ENCODE data around the gene PLEKHG5.

PLEKHG5 gene

DNA sequence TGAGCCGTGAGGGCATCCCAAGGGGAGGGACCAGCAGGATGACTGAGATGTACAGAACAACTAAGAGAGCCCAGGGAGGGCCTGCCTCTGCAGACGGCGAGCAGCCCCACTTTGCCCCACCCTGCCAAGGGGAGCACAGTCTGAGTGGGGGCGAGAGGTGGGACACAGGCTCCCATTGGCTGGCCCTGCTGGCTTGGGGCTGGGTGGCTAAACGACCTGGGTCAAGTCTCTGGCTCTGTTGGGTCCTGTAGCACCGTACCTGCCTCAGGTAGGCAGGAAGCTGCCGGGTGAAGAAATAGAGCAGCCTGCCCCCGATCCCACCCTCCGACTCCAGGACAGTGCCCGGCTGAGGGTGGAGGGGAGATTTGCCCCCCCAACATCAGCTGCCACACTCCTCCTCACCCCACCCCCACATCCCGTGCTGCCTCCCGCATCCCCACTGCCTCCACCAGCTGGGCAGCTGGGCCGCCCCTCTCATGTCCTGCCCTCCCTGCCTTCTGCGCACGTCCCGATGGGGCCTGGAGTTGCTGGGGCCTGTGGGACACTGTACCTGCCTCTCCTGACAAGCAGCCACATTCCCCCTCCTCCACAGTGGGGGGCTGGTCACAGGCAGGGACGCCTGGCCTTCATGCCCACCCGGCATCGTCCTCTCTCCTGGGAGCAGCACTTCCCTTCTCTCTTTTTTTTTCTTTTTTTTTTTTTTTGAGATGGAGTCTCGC is 12.6 kb upstream of the PLEKHG5 start:
- no peak overlapping the region for H3K4me3 ChIP-seq
- H3K27me3 ChIP-seq = peaks cover 0 to 15% of the 10 kb centered on the region in 2 donors
- H3K9me3 ChIP-seq = no peaks in the 10 kb centered on the region
- H3K36me3 ChIP-seq = no peaks in the 10 kb centered on the region
- TF ChIP-seq, protein P1, sequence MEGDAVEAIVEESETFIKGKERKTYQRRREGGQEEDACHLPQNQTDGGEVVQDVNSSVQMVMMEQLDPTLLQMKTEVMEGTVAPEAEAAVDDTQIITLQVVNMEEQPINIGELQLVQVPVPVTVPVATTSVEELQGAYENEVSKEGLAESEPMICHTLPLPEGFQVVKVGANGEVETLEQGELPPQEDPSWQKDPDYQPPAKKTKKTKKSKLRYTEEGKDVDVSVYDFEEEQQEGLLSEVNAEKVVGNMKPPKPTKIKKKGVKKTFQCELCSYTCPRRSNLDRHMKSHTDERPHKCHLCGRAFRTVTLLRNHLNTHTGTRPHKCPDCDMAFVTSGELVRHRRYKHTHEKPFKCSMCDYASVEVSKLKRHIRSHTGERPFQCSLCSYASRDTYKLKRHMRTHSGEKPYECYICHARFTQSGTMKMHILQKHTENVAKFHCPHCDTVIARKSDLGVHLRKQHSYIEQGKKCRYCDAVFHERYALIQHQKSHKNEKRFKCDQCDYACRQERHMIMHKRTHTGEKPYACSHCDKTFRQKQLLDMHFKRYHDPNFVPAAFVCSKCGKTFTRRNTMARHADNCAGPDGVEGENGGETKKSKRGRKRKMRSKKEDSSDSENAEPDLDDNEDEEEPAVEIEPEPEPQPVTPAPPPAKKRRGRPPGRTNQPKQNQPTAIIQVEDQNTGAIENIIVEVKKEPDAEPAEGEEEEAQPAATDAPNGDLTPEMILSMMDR (IDR thresholded peaks at IDR 0.05) = no peak
- peaks cover 5 to 52% (median 38%) of the 10 kb centered on the region in 4 donors for H3K4me1 ChIP-seq
- H3K27ac ChIP-seq = no peak overlapping the region
- intact Hi-C loops (cut with DNase I; ENCODE audit: low total_unique reads) = no loop called here
- DNase-seq = no peak

DNA sequence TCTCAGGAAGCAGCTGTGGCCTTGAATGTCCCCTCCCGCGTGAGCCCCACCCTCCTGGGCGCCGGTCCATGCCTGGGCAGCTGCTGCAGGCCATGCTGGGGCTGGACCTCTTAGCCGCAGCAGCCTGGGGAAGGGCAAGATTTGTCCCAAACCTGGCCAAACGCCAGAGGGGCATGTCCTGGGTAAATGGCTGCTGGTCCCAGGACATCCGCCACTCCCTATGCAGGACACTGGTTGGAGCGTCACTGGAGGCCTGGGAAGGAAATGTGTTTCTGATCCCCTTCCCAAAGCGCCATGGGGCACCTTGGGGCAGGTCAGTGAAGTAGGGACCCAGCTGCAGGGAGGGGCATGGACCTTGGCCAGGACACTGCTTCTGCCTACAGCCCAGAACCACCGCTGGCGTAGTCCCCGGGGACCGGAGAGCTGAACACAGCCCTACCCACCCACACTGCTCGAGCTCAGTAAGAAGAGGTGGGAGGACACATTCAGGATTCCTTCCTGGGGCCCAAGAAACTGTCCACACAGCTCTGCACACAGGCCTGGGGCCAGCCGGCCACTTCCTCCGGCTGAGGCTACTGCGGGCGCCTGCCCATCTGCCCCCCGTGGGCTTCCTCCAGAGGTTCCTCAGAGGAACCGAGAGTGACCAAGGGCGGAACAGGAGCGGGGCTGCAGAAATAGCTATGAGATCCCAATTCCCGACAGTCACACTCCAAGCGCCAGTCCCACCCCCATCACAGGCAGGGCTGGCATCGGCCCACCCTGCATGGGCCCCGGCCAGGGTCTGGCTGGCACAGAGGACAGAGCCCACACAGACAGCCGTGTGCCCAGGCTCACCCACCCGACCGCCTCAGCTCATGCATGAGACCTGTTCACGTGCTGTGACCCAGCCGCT is 10.8 kb upstream of the PLEKHG5 start:
- peaks cover 0 to under 1% of the 10 kb centered on the region in 2 donors for H3K27me3 ChIP-seq
- peak overlapping the region; percentile 50 to 75 for H3K27ac ChIP-seq
- intact Hi-C loops (cut with DNase I; ENCODE audit: low total_unique reads) = no loop called here
- TF ChIP-seq, protein P1 (IDR thresholded peaks at IDR 0.05) = no peak
- no peak overlapping the region for H3K4me3 ChIP-seq
- peaks cover 5 to 63% (median 47%) of the 10 kb centered on the region in 4 donors for H3K4me1 ChIP-seq
- no peaks in the 10 kb centered on the region for H3K36me3 ChIP-seq
- H3K9me3 ChIP-seq = no peaks in the 10 kb centered on the region
- DNase-seq = peak; percentile 78 to 94

DNA sequence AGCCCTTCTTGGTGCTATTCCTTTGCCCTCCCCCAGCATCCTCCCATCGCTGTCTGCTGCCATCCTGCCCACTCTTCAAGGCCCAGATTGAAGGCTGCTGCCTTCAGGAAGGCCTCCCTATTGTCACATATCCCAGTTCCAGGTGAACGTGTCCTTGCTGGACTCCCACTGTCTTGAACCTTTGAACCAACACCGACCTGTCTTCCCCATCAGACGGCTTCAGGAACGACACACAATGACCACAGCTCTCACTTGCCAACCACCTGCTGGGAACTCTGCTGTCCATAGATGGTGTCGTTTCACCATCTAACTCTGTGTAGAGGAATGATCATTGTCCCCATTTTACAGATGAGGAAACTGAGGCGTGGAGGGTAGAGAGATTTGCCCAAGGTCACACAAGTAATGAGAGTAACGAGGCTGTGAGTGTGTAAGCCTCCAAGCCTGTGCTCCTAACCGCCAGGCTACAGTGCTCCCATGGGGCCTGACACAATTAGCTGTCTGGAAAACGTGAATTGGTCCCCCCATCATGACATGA is 9.9 kb upstream of the PLEKHG5 start:
- Histone ChIP-seq H3K36me3 (no peaks in the 10 kb centered on the region), H3K4me3 (peak overlapping the region in 1 of 2 donors; percentile 1), H3K9me3 (no peaks in the 10 kb centered on the region), H3K27ac (peak overlapping the region; percentile 50 to 75), H3K4me1 (peaks cover 5 to 68% (median 51%) of the 10 kb centered on the region in 4 donors), H3K27me3 (no peaks in the 10 kb centered on the region)
- DNase-seq = no peak
- intact Hi-C loops (cut with DNase I; ENCODE audit: low total_unique reads) = no loop called here
- TF ChIP-seq, protein P1 (IDR thresholded peaks at IDR 0.05) = no peak

DNA sequence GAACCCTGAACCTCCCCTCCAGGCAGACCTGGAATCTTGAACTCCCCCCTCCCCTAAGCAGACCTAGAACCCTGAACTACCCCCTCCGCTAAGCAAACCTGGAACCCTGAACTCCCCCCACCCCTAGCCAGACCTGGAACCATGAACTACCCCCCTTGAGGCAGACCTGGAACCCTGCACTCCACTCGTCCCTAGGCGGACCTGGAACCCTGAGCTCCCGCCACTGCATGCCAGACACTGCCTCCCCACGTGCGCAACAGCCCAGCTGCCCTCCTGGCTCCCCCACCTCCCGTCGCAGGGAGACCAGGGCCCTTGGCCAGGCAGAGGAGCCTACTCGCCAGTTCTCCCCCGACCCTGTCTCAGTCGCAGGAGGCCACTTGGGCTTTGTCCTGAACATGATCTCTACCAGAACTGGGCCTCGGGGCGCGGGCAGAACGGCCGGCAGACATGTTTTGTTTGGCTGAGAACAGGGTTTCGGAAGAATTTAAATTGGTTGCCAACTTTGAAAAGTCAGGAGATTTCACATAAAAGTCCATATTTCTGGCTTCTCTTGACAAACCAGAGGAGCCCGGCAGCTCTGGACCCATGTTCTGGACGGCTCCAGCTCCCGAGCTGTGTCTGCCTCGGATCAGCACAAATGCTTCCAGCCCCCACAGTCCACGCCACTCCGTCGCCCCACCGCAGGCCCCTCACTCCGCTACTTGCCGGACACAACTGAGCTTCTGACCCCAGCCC is 9.2 kb upstream of the PLEKHG5 start:
- no peaks in the 10 kb centered on the region for H3K27me3 ChIP-seq

More for the DNA sequence above, 9.2 kb upstream of the PLEKHG5 start:
- peaks cover 5 to 71% (median 53%) of the 10 kb centered on the region in 4 donors for H3K4me1 ChIP-seq
- H3K9me3 ChIP-seq = no peaks in the 10 kb centered on the region
- H3K36me3 ChIP-seq = no peaks in the 10 kb centered on the region
- peak overlapping the region in 1 of 2 donors; percentile 1 for H3K4me3 ChIP-seq
- peak overlapping the region; percentile 50 to 75 for H3K27ac ChIP-seq
- intact Hi-C loops (cut with DNase I; ENCODE audit: low total_unique reads) = no loop called here
- peak in 1 of 2 donors; percentile 80 for DNase-seq
- TF ChIP-seq, protein P1 (IDR thresholded peaks at IDR 0.05) = no peak

All from tibial artery (tissue), 4 donors.